ENCODE data around the gene CARMIL1.

Gene CARMIL1

DNA sequence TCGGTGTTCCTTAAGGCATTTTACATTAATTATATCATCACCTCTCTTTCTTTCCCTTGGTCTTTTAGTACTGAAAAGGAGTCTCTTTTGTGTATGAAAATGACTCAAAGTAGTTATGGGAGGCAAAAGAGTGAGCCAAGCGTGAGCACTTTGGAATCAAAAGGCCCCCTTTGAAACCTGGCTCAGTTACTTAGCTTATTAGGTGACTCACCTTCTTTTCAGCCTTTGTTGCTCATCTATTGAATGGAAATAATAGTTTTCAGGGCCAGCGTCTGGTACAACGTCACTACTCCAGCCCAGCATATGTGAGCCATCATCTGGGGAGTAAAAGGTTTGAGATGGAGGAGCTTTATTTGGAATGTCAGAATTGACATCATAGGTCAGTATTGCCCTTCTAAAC is 225.5 kb downstream of the CARMIL1 start:
- WGBS, 2 experiments, result 72 to 95% methylated on average over 3 to 4 of the region's 4 CpGs
- Histone ChIP-seq H3K4me1 (ENCODE audit: control insufficient read depth, insufficient read depth, low read length) (peaks cover 4% of the 10 kb centered on the region), H3K27ac (ENCODE audit: insufficient read depth, low read depth, low read length, poor library complexity, severe bottlenecking) (no peak overlapping the region), H3K36me3 (ENCODE audit: control insufficient read depth, insufficient read depth, low read length) (no peaks in the 10 kb centered on the region), H3K9me3 (ENCODE audit: control insufficient read depth, low read length) (no peaks in the 10 kb centered on the region), H3K27me3 (ENCODE audit: control insufficient read depth, insufficient read depth, low read length, poor library complexity, severe bottlenecking) (no peaks in the 10 kb centered on the region), H3K4me3 (ENCODE audit: insufficient read depth, low read depth, low read length) (no peak overlapping the region)

DNA sequence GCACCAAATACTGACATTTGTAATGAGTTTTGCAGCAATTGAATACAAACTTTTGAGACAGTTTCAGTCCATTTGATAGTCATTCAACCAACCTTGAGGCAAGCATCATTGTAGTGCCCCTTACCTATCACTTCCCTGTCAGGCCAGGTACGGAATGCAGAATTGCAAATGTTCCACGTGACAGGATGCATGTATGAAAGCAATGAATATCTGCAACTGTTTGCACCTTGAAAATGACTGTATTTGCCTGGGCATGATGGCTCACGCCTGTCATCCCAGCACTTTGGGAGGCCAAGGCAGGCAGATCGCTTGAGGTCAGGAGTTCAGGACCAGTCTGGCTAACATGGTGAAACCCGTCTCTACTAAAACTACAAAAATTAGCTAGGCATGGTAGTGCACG is 226.8 kb downstream of the CARMIL1 start:
- Histone ChIP-seq H3K4me3 (ENCODE audit: insufficient read depth, low read depth, low read length) (no peak overlapping the region), H3K27me3 (ENCODE audit: control insufficient read depth, insufficient read depth, low read length, poor library complexity, severe bottlenecking) (no peaks in the 10 kb centered on the region), H3K36me3 (ENCODE audit: control insufficient read depth, insufficient read depth, low read length) (no peaks in the 10 kb centered on the region), H3K27ac (ENCODE audit: insufficient read depth, low read depth, low read length, poor library complexity, severe bottlenecking) (no peak overlapping the region), H3K9me3 (ENCODE audit: control insufficient read depth, low read length) (no peaks in the 10 kb centered on the region), H3K4me1 (ENCODE audit: control insufficient read depth, insufficient read depth, low read length) (no peaks in the 10 kb centered on the region)
- WGBS, 2 experiments, result 79 to 90% methylated on average over 6 of the region's 6 CpGs

DNA sequence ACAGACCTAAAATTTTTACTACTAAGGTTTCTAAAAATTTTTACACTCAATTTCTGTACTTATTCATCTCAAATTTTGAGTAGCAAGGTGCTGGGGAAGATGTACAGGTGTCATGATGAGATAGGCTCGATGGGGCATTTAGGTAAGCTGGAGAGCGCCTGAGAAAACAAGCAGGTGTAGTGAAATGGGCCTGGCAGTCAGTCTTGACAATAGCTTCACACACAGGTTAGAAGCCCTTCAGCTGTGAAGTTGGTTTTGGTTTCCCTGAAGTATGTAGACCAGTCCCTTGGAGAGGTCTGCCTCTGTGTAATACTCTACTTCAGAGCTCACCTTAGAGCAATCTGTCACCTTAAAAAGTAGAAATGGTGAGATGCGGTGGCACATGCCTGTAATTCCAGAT is 228.9 kb downstream of the CARMIL1 start:
- H3K9me3 ChIP-seq (ENCODE audit: control insufficient read depth, low read length), result no peaks in the 10 kb centered on the region
- H3K36me3 ChIP-seq (ENCODE audit: control insufficient read depth, insufficient read depth, low read length), result no peaks in the 10 kb centered on the region
- no peaks in the 10 kb centered on the region for H3K27me3 ChIP-seq (ENCODE audit: control insufficient read depth, insufficient read depth, low read length, poor library complexity, severe bottlenecking)
- 69 to 87% methylated on average over 3 of the region's 3 CpGs for WGBS, 2 experiments
- no peaks in the 10 kb centered on the region for H3K4me1 ChIP-seq (ENCODE audit: control insufficient read depth, insufficient read depth, low read length)
- H3K27ac ChIP-seq (ENCODE audit: insufficient read depth, low read depth, low read length, poor library complexity, severe bottlenecking), result no peak overlapping the region
- no peak overlapping the region for H3K4me3 ChIP-seq (ENCODE audit: insufficient read depth, low read depth, low read length)

DNA sequence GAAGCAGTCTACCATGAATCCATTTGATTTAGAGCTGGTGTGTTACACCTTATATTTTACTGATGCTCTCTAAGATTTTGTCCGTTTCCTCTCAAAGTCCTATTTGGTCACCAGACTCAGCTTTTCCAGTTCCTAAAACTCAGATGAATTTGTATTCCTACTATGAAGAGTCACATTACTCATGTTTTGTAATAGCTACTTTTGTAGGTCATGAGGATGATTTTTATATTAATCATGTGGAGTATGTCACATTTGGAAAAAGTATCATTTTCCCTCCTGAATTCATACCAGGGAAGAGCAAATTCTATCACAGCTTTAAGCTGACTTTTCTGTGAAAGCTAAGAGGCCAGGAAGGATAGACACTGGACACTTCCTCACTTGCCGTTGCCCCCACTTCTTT is 232.2 kb downstream of the CARMIL1 start:
- Histone ChIP-seq H3K4me3 (ENCODE audit: insufficient read depth, low read depth, low read length) (no peak overlapping the region), H3K36me3 (ENCODE audit: control insufficient read depth, insufficient read depth, low read length) (no peaks in the 10 kb centered on the region), H3K9me3 (ENCODE audit: control insufficient read depth, low read length) (no peaks in the 10 kb centered on the region), H3K27ac (ENCODE audit: insufficient read depth, low read depth, low read length, poor library complexity, severe bottlenecking) (no peak overlapping the region), H3K4me1 (ENCODE audit: control insufficient read depth, insufficient read depth, low read length) (no peaks in the 10 kb centered on the region), H3K27me3 (ENCODE audit: control insufficient read depth, insufficient read depth, low read length, poor library complexity, severe bottlenecking) (no peaks in the 10 kb centered on the region)
- WGBS, 2 experiments, result 82 to 100% methylated on average over 1 to 2 of the region's 2 CpGs

DNA sequence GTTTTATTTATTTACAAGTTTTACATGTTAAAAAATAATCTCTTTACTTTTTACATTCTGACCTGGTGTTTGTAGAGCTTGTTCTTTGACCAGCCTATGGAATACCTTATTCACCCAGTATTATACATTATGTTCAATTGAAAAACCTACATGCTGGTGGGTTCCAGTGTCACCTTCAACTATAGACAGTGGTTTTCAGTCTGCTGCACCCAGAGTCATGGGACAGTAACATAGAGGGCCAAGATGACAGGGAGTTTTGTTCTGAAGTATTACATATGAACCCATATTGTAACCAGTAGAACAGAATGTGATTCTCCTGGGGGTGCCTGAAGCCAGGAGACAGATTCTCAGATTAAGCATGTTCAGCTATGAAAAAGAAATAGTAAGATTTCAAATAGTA is 233.4 kb downstream of the CARMIL1 start:
- Histone ChIP-seq H3K36me3 (ENCODE audit: control insufficient read depth, insufficient read depth, low read length) (no peaks in the 10 kb centered on the region), H3K9me3 (ENCODE audit: control insufficient read depth, low read length) (no peaks in the 10 kb centered on the region), H3K4me3 (ENCODE audit: insufficient read depth, low read depth, low read length) (no peak overlapping the region), H3K27ac (ENCODE audit: insufficient read depth, low read depth, low read length, poor library complexity, severe bottlenecking) (no peak overlapping the region), H3K4me1 (ENCODE audit: control insufficient read depth, insufficient read depth, low read length) (no peaks in the 10 kb centered on the region), H3K27me3 (ENCODE audit: control insufficient read depth, insufficient read depth, low read length, poor library complexity, severe bottlenecking) (no peaks in the 10 kb centered on the region)

DNA sequence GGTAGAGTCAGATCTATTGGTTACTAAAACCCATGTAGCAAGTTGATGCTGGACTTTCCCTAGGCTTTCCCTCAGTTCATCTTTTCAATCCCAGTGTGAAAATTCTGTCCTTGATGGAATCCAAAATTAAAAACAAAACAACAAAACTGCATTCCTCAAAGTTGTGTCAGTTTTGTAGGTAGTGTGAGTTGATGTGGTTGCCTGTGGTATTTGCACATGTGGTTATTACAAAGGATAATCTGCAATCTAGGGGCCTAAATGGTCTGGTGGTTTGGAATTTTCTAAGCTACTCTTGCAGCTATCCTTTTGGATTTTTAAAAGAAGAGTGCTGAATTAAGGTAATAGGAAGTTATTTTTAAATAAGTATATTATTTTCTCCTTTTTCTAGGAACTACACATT is 240.7 kb downstream of the CARMIL1 start:
- Histone ChIP-seq H3K4me1 (ENCODE audit: control insufficient read depth, insufficient read depth, low read length) (no peaks in the 10 kb centered on the region), H3K36me3 (ENCODE audit: control insufficient read depth, insufficient read depth, low read length) (no peaks in the 10 kb centered on the region), H3K4me3 (ENCODE audit: insufficient read depth, low read depth, low read length) (no peak overlapping the region), H3K9me3 (ENCODE audit: control insufficient read depth, low read length) (no peaks in the 10 kb centered on the region), H3K27me3 (ENCODE audit: control insufficient read depth, insufficient read depth, low read length, poor library complexity, severe bottlenecking) (no peaks in the 10 kb centered on the region), H3K27ac (ENCODE audit: insufficient read depth, low read depth, low read length, poor library complexity, severe bottlenecking) (no peak overlapping the region)

DNA sequence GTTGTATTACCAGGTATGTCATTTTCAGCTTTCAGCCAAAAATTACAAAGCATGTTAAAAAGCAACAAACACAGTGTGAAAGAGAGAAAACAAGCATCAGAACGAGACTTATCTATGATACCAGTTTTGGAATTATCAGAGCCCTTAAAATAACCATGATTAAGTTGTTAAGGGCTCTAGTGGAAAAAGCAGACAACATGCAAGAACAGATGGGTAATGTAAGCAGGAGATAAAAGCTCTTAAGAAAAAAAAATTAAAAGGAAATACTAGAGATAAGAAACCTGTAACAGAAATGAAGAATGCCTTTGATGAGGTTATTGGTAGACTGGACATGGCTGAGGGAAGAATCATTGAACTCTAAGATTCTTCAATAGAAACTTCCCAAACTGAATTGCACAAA is 245.4 kb downstream of the CARMIL1 start:
- Histone ChIP-seq H3K27ac (ENCODE audit: insufficient read depth, low read depth, low read length, poor library complexity, severe bottlenecking) (no peak overlapping the region), H3K36me3 (ENCODE audit: control insufficient read depth, insufficient read depth, low read length) (no peaks in the 10 kb centered on the region), H3K9me3 (ENCODE audit: control insufficient read depth, low read length) (no peaks in the 10 kb centered on the region), H3K4me1 (ENCODE audit: control insufficient read depth, insufficient read depth, low read length) (no peaks in the 10 kb centered on the region), H3K27me3 (ENCODE audit: control insufficient read depth, insufficient read depth, low read length, poor library complexity, severe bottlenecking) (no peaks in the 10 kb centered on the region), H3K4me3 (ENCODE audit: insufficient read depth, low read depth, low read length) (no peak overlapping the region)
- 87 to 100% methylated on average over 1 of the region's 1 CpG for WGBS, 2 experiments

DNA sequence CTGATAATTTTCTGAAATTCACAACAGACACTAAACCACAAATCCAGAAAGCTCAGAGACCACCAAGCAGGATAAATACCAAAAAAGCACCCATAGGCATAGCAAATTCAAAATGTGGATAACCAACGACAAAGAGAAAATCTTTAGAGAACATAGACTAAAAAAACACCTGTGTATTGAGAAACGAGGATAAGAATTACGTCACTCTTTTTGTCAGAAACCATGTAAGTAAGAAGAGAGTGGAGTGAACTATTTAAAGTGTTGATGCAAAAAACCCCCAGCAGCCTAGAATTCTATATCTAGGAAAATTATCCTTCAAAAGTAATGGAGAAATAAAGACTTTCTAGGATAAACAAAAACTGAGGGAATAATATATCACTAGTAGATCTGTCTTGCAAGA is 245.9 kb downstream of the CARMIL1 start:
- Histone ChIP-seq H3K9me3 (ENCODE audit: control insufficient read depth, low read length) (no peaks in the 10 kb centered on the region), H3K4me3 (ENCODE audit: insufficient read depth, low read depth, low read length) (no peak overlapping the region), H3K4me1 (ENCODE audit: control insufficient read depth, insufficient read depth, low read length) (no peaks in the 10 kb centered on the region), H3K27me3 (ENCODE audit: control insufficient read depth, insufficient read depth, low read length, poor library complexity, severe bottlenecking) (no peaks in the 10 kb centered on the region), H3K27ac (ENCODE audit: insufficient read depth, low read depth, low read length, poor library complexity, severe bottlenecking) (no peak overlapping the region), H3K36me3 (ENCODE audit: control insufficient read depth, insufficient read depth, low read length) (no peaks in the 10 kb centered on the region)
- WGBS, 2 experiments, result 90 to 94% methylated on average over 3 of the region's 3 CpGs

DNA sequence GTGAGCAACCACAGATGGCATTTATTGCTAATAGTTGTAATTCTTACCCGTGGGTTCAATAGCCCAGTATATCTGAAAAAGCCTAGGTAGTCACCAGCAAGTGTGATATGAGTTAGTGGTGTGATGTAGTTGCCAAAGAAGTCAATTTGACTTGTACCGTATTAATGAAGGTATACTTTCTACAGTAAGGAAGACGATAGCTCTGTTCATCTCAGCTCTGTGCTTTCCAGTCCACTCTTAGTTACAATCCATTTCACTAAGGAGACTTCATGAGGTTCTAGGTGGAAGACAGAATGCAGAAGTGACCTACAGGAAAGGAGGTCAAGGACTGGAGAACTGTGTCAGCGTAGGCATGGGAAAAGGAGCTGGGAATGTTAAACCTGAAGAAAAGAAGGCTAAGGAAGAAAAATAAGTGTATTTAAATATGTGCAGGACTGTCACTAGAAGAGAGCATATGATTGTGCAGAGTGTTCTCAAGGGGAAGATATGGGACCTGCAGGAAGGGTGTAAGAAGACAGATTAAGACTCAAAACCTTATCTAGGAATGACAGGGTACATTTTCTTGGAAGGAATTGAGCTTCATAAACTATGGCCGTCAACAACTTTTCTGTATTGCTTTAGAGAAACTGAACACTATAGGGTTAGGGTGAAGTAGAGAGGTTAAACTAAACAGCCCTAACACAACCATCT is 255.9 kb downstream of the CARMIL1 start:
- H3K27ac ChIP-seq (ENCODE audit: insufficient read depth, low read depth, low read length, poor library complexity, severe bottlenecking), result no peak overlapping the region
- WGBS, 2 experiments, result 92 to 95% methylated on average over 4 to 5 of the region's 5 CpGs

DNA sequence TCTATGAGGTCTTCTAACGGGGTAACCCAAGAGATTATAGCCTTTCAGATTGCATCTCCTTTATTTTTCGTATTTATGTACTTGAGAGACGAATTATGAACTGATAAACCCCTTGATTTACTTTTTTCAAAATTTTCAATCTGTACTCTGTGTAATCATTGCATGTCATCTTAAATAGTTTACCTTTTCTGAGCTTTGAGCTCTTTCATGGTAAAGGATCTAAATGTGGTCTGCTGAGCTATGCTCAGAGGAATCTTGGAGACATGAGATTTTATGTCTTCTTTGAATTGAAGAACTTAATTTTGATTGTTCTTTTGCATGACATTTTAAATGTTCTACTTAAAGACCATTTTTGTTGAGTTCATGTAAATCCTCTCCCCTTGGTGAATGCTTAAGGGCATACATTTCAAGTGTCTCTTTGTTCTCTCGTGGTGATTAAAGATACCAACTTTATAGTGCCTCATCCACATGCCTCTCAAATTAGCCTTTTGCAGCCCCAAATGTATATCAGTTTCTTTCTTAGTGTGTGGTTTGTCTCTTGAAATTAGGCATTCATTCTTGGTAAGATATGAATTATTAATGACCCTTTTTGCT is 256.6 kb downstream of the CARMIL1 start:
- Histone ChIP-seq H3K9me3 (ENCODE audit: control insufficient read depth, low read length) (no peaks in the 10 kb centered on the region), H3K27me3 (ENCODE audit: control insufficient read depth, insufficient read depth, low read length, poor library complexity, severe bottlenecking) (no peaks in the 10 kb centered on the region), H3K27ac (ENCODE audit: insufficient read depth, low read depth, low read length, poor library complexity, severe bottlenecking) (no peak overlapping the region), H3K36me3 (ENCODE audit: control insufficient read depth, insufficient read depth, low read length) (no peaks in the 10 kb centered on the region), H3K4me1 (ENCODE audit: control insufficient read depth, insufficient read depth, low read length) (no peaks in the 10 kb centered on the region), H3K4me3 (ENCODE audit: insufficient read depth, low read depth, low read length) (no peak overlapping the region)
- WGBS, 2 experiments, result 93% methylated on average over 4 of the region's 4 CpGs

More for the DNA sequence above, 255.9 kb downstream of the CARMIL1 start:
- Histone ChIP-seq H3K4me3 (ENCODE audit: insufficient read depth, low read depth, low read length) (no peak overlapping the region), H3K4me1 (ENCODE audit: control insufficient read depth, insufficient read depth, low read length) (no peaks in the 10 kb centered on the region), H3K27me3 (ENCODE audit: control insufficient read depth, insufficient read depth, low read length, poor library complexity, severe bottlenecking) (no peaks in the 10 kb centered on the region), H3K36me3 (ENCODE audit: control insufficient read depth, insufficient read depth, low read length) (no peaks in the 10 kb centered on the region), H3K9me3 (ENCODE audit: control insufficient read depth, low read length) (no peaks in the 10 kb centered on the region)

Data from ectodermal cell (in vitro differentiated cells).